ENCODE results near the gene ADAM8.

Gene ADAM8

DNA sequence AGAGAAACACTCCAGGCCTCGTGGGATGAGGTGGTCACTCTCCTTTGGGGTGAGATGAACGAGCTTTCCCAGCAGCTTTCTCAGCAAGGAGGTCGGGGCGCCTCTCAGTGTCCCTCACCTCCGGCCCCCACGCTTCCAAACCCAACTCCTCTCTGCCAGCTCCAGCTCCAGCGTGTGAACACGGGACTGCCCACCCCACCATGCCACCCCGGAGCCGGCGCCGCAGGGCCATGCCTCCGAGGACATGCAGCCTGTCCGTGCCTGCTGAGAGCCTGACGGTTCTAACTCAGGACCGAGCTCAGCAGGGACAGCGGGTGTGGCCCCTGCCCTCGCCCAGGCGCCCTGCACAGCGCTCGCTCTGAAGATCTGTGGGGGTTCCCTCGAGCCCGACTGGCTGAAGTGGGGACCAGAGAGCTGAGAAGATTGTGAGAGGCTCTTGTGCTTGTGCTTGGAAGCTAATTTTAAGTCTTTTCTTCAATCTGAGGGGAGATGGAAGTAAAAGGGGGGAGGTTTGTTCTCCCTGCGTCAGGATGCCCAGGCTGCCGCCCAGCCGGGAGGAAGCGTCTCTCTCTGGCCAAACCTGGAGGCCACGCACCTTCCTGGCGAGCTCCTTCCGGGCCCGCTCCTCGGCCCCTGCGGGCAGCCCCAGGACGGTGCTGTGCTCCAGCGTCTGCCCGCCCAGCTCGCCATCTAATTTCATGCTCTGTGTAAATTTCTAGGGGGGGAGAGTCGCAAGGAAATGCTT, 5.1 kb upstream of the ADAM8 start:
- no peak for DNase-seq (ENCODE audit: low read depth in 2 of 2)

DNA sequence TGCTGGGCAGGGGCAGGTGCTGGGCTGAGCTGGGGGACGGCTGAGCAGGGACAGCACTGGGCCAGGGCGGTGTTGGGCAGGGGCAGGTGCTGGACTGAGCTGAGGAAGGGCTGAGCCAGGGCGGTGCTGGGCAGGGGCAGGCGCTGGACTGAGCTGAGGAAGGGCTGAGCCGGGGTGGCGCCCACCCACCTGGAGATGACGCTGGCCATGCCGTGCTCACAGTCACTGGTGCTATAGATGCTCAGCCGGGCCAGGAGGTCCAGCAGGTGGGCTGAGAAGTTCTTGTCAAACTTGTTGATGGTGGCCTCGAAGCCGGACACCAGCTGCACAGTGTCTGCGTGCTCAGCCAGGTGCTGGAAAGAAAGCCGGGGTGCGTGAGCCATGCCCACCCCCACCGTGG, 4.4 kb upstream of the ADAM8 start:
- DNase-seq (ENCODE audit: low read depth in 2 of 2) = no peak

DNA sequence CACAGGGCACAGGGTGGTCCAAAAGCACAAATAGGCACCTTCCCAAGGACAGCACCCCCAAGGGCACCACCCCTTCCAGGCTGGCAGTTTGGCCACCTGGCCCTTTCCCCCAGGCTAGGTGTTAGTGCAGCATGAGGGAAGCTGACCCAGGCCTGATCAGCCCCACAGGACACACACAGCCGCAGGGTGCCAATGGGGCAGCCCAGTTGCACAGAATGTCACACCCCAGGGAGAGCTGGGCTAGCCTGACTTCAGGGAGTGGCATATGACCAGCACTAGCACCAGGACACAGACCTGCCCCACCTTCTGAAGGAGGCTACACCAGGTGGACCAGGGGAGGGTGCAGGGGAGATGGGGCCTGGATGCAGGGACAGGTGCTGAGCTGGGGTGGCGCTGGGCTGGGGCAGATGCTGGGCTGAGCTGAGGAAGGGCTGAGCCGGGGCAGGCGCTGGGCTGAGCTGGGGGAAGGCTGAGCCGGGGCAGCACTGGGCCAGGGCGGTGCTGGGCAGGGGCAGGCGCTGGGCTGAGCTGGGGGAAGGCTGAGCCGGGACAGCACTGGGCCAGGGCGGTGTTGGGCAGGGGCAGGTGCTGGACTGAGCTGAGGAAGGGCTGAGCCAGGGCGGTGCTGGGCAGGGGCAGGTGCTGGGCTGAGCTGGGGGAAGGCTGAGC, 3.9 kb upstream of the ADAM8 start:
- no peak for DNase-seq (ENCODE audit: low read depth in 2 of 2)

- no peak for DNase-seq (ENCODE audit: low read depth in 2 of 2)
Observed at GRCh38 chr10:133279326-133280226, 2.9 kb upstream of the ADAM8 start.

DNA sequence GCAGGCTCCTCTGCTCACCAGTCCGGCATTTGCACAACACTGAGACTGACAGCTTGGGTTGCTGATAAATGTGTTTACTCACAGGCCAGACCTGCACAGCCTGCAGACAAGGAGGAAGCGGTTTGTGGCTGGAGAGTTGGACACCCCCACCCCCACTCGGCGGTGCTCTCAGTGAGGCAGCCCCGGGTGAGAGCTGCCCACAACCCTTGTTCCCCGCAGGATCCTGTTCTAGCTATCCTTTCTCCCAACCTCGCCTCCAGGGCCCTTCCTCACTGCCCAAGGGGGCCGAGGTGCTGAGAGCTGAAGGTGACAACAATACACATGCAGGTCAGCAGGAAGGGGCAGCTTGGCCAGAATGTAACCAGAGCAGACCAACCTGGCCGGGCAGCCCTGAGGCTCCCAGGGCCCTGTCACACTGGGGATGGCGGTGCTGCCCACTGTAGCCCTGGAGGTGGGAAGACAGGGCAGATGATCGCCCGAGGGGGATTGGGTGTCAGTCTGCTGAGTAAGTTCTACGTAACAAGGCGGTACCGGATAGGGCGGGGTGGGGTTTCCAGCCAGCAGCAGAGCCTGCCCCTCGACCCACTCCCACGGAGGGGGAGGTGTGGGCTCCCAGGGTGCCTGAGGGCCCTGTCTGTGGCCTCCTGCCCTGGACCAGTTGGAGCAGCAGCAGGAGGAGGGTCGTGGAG, 2.1 kb upstream of the ADAM8 start:
- DNase-seq (ENCODE audit: low read depth in 2 of 2) = peak in 1 of 2 donors; percentile 38

GRCh38 chr10:133277993-133278576, 1.4 kb upstream of the ADAM8 start:
- DNase-seq (ENCODE audit: low read depth in 2 of 2) = no peak

- DNase-seq (ENCODE audit: low read depth in 2 of 2) = no peak
Observed at GRCh38 chr10:133277277-133277992, 767 bp upstream of the ADAM8 start.

DNA sequence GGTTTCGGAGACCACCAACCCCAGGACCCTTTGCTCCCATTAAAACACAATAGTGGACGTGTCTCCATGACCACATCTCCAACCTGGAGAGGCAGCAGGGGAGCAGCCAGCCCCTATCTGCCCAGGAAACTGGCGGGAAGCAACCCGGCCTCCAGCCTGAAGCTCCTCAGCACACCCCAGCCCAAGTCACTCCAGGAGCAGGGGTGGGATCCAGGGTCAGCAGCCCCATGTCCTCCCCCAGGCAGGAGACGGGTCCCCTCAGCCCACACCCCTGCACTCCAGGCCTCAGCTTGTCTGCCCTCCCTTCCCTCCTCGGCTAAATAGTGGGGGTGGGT, 601 bp downstream of the ADAM8 start:
- DNase-seq (ENCODE audit: low read depth in 2 of 2) = no peak

GRCh38 chr10:133275684-133276092, 980 bp downstream of the ADAM8 start:
- DNase-seq (ENCODE audit: low read depth in 2 of 2) = peak in 1 of 2 donors; percentile 41

DNA sequence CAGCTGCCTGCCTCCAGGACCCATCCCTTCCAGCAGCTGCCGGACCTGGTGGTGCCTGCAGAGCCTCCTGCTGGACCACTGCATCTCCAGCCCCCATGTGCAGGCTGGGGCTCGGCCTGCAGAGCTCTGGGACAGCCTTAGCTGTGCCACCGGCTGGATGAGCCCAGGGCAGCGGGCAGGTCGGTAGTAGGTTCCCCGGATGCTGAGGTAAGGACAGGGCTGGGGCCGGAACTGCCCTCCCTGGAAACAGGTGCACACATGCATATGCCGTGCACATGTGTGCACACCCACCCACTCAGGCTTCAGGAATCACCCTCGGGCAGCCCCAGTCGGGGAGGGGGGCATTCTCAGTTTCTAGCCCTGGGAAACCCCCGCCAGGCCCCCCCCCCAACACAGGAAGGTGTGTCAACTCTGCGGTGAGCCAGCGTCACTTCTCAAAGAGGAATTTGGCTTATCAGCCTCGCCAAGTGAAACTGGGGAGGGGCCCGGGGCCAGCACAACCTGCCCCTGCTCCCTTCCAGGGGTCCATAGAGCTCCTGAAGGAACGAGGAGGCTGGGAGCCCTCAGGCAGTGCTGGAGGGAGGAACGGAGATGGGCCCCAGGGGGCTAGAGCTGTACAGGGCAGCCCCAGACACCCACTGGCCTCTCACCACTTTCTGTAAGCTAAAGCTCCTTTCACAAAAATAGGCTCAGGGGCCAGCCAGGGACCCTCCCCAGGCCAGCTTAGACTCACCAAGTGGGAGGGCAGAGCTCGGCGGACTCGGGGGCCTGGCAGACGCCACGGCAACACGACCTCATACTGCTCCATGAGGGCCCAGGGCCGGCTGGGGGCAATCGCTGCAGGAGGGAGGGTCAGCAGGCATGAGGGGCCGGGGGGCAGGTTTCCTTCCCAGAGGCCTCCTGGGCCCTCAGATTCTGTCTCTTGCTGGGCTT, 1.7 kb downstream of the ADAM8 start:
- DNase-seq (ENCODE audit: low read depth in 2 of 2) = peak; percentile 75 to 80

GRCh38 chr10:133273534-133274143, 3.0 kb downstream of the ADAM8 start:
- DNase-seq (ENCODE audit: low read depth in 2 of 2) = no peak

- no peak for DNase-seq (ENCODE audit: low read depth in 2 of 2)
Observed at GRCh38 chr10:133272964-133273420, 3.7 kb downstream of the ADAM8 start.

DNA sequence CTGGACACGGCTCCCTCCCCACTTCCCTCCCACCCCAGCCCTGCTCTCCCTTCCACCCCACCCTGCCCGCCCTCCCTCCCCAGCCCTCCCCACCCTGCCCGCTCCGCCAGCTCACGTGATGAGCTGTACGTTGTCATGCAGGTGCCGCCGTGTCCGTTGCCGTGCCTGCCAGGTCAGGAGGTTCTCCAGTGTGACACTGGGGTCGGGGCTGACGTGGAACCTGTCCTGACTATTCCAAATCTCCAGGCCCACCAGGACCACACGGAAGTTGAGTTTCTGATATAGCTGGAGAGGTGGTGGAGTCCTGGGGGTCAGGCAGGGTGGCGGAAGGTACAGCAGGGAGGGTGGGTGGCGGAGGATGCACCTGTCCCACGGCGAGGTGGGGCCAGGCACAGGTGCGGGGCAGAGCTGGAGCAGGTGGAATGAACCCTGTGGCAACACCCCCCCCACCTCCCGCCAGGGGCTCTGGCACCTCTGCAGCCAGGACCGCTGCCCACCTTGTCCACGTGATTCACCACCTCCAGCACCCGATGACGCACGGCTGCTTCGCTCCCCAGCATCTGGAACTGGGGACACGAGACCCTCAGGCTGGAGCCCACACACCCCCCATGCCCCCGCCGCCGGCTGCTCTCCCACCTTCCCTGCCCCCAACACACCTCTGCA, 4.2 kb downstream of the ADAM8 start:
- no peak for DNase-seq (ENCODE audit: low read depth in 2 of 2)

- no peak for DNase-seq (ENCODE audit: low read depth in 2 of 2)
Observed at GRCh38 chr10:133271521-133272300, 5.0 kb downstream of the ADAM8 start.

- no peak for DNase-seq (ENCODE audit: low read depth in 2 of 2)
Observed at GRCh38 chr10:133270773-133271297, 5.8 kb downstream of the ADAM8 start.

DNA sequence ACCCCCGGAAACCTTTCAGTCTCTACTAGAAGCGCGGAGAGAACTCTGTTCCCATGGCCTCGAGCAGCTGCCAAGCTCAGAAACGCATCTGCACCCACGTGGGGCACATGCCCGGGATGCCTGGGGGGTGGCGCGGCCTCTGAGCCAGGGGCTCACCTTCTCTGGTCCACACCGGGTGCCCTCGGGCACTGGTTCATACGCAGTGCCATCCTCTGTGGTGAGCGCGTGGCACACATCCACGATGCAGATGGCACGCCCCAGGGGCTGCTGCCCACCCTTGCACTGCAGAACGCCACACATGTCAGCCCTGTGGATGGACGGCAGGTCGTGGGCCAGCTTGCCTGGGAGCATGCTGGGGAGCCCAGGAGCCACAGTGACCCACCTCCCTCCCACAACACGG, 6.5 kb downstream of the ADAM8 start:
- DNase-seq (ENCODE audit: low read depth in 2 of 2) = no peak

GRCh38 chr10:133269367-133269766, 7.3 kb downstream of the ADAM8 start:
- DNase-seq (ENCODE audit: low read depth in 2 of 2) = no peak

DNA sequence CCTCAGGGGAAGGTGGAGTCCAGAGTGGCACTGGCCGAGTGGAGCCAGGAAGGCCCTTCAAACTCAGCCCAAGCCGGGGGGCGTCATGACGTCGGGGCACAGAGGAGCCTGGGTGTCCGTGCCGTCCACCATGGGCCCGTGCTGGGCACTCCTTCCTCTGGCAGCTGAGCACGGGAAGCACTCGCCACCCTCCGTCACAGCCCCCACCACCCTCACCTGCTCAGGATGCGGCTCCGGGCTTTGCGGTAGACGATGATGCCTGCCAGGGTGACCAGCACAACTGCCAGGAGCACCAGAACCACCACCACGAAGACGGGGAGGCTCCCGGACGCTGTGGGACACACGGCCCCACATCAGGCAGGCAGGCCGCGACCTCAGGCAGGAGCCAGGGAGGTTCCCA, 8.1 kb downstream of the ADAM8 start:
- DNase-seq (ENCODE audit: low read depth in 2 of 2) = no peak

All from activated CD4-positive, alpha-beta T cell treated with anti-CD3 and anti-CD28 coated beads for 24 hours (primary cell).